COLO829 (cell line): ENCODE data around the gene DPH5.

Experiments
- DNase-seq: peaks from one replicate; pipeline ENCODE4 v3.0.0; 2012; ENCODE audit warnings: low spot score

DPH5 gene

DNA sequence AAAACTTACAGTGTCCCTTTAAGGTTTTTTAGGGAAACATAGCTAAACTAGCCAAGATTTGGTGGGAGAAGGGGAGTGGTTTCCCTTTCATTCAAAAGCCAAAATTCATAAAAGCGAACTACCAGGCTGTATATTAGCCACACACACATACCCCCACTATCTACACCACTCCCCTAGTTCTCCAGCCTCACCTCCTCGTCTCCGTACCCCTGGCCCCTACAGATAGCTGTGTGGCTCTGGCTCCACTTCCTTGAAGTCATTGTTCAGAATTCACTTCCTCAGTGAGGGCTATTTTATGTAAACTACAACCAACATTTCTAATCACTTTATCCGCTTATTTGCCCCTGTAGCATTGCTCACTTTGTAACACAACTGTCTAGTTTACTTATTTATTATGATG, 5.3 kb upstream of the DPH5 start:
- no peak for DNase-seq

- no peak for DNase-seq
These were observed 3.6 kb upstream of the DPH5 start for GRCh38 chr1:101029184-101029583.

DNA sequence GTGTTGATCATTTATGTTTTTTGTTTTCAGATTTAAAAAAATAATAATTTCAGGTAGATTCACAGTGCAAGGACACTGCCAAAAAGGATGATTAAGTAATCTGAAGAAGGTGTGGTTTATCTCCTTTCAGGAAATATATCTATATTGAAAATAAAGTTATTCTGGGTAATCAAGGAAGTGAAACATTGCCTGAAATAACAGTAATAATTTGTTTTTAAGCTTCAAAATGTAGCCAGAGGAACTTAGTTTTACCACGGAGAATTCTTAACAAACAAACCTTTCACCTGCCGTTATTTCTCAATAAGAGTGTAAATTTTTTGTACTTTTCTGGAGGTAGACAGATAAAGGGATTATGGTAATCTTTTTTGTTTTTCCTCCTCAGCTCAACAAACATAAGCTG, 2.9 kb upstream of the DPH5 start:
- no peak for DNase-seq

GRCh38 chr1:101027194-101027772, 1.7 kb upstream of the DPH5 start:
- DNase-seq: no peak

- DNase-seq: no peak
These were observed 825 bp upstream of the DPH5 start for GRCh38 chr1:101026430-101026788.

DNA sequence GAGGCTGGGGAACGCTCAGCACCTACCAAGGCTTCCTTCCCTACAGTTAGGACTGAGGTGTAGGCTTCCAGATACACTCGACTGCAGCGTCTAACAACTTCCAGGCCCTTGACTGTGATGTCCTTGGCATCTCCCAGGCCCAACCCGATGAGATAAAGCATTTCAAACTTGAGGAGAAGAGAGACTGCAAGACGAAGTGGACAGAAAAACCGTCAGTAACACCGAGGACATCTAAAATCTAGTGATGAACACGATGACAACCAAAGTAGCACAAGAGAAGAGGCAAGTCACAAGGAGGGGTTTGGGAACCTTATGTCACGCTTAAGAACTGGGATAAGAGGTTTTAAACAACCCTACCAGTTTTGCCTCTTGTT, 314 bp downstream of the DPH5 start:
- DNase-seq: no peak

- no peak for DNase-seq
These were observed 3.3 kb downstream of the DPH5 start for GRCh38 chr1:101022294-101022693.

DNA sequence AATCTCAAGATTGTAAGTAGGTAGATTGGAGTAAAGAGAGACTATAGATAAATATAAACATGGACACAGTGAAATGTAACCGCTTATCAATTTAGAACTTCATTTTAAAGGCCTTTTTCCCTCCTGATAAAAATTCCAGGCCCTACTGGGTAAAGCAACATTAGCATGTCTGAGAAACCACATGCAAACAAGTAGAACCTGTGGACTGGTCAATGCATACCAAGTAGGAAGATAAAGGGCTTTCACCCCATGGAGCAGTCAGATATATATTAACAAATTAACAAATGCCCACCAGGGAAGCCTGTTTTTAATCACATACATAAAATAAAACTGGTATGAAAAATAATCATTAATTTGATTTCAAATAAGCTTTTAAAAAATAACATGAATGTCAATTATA, 8.1 kb downstream of the DPH5 start:
- DNase-seq: no peak

DNA sequence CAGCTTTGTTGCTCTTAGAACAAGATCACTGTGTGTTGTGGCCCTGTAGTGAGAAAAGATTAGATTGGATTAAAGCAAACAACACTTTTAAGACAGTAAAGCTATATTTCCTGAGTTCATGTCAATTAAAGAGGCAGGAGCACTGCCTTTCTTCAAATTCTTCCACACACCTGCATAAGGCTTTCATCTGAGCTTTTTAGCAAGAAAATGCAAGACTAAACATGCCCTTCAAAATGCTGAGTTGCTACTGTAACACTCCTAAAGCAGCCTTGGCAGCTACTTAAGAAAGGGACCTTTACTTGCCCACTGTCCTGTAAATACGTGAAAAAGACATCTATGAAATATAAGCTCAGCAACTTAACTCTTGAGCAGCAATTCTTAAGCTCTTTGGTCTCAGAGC, 11.8 kb downstream of the DPH5 start:
- no peak for DNase-seq

DNA sequence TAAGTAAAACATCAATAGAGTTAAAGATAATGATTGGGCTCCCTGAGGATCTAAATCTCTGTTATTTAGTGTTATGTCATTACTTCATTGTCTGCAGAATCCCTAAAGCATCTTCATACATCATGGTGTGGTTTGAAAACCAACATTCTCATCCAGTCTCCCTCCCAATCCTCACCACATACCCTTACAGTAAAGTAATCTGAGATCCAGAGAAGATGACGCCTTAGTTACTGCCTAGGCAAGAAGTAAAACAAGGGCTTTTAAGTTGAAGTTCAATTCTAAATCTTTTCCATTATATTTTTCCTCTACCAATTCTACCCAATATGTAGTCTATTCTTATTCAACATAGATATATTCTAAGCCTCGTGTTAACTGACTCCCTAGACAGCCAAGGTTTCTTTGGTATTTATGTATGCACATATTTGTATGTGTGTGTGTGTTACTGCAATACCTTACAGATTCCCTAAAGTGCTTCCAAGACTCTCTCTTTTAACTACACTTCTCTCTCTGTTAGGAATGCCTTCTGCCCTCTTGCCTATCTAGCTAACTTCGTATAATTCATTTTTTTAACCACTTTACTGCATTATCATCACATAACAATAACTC, 17.3 kb downstream of the DPH5 start:
- DNase-seq: no peak

DNA sequence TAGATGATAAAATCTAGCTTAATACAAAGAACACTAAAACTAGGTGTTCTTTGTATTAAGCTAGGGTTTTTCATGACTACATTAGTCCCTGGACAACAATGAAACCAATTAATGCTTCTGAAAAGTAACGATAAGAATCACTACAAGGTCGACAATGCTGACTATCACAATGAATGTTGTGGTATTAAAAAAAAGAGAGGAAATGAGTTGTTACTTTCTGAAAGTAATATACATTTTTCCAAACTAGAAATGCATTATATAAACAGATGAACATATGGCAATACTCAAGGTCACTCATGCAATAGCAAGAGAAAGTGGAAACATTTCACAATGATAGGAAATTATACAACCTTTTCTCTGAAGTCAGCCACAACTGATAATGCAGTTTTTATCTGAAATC, 19.0 kb downstream of the DPH5 start:
- no peak for DNase-seq

- DNase-seq: no peak
These were observed 19.7 kb downstream of the DPH5 start for GRCh38 chr1:101005871-101006270.

DNA sequence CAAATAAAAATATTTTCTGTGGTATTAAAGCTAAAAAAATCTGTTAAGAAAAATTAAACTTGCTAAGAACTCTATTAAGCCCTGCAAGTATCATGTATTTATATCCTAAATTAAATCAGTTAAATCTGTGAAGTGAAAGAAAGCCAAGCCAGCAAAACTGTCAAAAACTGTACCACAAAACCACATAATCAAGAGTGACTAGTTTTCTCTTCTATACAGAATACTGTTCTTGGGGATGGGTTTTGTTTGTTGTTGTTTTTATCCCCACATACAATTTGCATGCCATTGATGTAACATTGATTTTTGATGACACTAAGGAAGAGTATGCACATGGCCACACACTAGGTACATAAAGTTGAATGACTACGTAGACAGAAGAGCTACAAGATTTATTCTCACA, 20.4 kb downstream of the DPH5 start:
- no peak for DNase-seq

DNA sequence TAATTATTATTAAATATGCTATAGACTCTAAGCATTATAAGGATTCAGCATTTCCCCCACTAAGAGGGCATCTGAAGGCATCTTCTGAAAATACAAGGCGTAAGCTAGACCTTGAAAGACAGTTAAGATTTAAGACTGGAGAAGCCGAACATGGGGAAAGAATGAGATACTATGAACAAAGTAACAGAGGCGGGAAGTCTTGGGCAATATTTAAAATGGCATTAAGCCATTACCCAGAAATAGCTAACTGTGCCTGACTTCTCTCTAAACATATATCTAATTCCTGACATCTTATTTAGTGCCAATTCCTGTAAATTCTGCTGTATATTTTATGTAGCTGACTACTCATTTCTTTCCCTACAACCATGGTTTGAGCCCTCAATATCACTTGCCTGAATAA, 20.9 kb downstream of the DPH5 start:
- DNase-seq: no peak

DNA sequence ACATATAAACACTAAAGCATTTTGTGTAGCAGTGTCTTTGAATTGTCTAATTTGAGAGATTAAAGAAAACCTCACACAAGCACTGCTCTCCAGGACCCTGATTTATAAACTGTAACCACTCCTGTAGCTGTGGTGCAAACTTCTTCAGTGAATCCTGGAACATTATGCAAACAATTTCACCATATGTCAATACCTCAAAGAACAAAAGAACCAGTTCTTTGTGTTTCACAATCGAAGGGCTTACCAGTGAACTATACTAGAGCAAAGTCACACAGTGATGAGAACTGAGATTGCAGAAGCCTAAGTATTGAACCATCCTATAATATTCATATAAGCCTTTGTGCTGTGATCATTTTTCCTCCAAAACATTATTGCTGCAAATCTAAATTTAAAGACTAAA, 21.5 kb downstream of the DPH5 start:
- no peak for DNase-seq

DNA sequence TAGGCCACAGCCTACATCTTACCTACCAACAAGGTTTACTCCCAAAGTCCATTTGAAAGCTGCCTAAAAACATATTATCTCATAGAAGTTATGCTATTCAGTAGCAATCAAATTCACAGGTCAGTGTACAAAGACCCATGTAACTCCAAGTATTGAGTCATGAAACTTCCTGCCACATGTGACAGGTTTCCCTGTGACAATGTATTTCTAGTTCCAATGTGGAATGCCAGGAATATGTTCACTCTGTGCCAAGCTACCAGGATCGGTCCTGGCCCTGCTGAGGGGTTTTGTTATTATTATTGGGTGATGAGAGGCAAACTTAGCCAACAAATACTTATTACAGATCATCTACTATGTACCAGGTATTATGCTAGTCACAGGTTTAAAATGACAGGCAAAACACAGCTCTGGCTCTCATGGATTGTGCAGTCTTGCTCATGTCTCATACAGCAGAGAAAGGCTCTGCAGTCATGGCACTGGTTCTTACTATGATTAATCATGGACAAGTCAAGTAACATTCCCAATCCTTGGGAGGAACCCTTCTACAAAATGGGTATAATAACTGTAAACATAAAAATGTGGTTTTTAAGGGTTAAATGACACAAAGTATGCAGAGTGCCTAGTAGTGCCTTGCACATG, 22.5 kb downstream of the DPH5 start:
- no peak for DNase-seq

DNA sequence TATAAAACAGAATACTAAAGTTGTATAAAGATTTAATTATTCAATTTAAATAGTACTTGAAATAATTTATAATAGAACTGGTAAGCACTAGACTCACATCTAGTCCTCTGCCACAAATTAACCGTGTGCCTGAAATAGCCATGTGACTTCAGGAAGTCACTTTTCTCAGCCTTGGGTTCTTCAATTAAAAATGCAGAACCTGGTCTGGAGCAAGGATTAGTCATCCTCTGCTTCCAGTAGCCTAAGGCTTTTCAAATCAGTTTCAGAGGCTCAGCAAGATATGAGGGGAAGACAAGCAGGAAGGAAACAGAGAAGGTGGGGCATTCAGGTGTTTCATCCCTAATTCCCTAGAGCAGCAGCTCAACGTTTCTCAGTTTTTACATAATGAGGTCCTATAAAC, 23.0 kb downstream of the DPH5 start:
- DNase-seq: peak; percentile 35

DNA sequence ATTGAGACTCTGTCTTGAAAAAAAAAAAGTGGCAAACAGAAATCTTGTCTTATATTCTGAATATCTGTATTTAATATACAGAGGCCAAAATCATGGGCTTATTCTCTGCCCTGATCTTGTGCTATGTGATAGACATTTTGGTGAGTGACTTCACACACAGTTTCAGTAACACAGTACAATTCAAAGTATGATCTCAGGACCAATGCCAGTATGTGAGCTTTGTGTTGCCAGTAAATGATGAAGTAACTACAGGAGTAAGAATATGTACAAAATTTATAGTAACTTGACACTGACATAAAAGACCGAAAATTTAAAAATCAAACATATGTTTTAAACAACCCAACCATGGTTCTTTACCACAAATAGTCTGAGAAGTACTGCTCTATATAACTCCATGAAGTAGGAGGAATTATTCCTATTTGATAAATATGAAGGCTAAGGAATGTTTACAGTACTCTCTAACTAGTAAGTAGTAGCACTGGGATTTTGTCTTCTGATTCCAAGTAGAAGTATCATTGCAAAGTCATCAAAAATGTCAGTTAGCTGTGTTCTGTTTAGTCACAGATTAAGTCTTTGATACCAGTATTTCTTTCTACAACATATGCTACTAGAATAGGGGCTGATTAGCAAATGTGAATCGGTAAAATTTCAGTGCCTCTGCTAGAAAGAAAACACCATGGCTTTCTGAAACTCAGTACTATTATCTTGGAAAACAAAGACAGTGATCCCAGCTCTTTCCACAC, 25.3 kb downstream of the DPH5 start:
- DNase-seq: no peak

DNA sequence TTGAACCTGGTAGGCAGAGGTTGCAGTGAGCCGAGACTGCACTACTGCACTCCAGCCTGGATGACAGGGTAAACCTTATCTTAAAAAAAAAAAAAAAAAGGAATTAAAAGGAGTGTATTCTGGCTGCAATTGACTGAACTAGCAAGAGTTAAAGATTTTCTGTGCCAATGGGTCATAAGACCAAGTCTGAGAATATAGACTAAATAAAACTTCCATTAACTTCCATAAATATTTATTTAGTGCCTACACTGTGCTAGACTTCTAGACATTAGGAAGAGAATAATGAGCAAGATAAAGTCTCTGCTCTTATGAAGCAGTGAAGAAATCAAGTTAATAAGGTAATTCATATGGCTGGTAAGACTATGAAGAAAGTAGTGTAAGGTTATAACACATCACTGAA, 27.2 kb downstream of the DPH5 start:
- DNase-seq: no peak

DNA sequence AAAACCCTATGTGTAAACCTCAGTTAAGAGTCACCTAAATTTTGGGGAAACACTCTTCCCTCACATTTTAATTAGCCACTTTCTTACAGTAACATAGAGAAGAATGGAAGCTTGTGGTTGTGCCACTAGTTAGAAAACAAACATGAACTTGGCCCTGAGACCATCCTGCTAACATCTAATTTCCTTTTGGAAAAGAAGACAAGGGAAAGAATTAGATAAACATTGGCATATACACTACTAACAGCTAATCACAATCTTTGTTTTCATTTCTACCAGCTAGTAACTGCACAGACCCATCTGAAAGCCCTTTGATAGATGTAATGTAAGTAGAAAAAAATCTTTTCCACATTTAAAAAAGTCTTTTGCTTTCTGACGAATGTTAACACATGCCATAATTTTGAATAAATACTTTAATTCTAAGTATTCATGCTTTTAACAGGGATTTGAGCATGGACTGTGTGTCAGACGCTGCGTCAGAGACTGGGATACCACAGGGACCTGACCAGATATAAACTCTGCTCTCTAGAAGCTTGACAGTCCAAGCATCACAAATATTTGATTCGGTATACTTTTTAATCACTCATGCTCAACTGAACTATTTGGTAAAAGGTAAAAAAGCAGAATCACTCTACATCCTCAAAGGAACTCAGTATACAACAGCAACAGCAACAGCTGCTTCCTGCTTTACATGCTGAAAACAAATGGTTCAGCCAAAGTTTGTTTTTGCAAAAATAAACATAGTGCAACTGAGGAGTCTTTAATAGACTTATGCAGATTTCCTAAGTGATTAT, 30.2 kb downstream of the DPH5 start:
- DNase-seq: no peak

DNA sequence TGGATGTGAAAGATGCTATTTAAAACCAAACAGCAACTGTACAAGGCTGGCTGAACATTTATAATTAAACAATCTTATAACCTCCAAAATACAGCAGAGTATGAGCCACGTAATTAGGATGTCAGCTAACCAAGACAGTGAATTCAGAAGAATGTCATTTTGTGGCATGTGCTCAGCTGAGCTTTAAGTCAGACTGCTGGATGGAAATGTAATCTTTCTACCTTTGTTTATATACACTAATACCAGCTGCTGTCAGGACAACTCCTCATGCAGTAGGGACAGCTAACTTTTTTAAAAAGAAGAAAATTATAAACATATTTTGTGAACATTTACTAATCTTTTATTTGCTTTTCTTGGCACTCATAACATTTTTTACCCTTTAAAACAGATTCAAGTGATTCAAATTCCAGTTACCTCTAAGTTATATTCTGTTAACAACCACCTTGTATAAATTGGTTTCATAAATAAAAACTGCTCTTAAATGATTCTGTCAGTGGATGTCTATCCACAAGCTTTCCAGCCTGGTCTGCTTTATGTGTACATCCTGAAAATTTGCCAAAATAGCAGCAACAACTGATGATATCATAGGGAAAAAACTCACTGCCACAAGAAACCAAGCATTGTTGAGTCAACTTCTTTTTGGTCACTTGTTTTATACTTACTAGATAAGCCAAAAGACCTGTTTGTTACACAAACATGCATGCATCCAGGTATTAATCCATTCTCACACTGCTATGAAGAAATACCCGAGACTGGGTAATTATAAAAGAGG, 36.1 kb downstream of the DPH5 start:
- DNase-seq: no peak

DNA sequence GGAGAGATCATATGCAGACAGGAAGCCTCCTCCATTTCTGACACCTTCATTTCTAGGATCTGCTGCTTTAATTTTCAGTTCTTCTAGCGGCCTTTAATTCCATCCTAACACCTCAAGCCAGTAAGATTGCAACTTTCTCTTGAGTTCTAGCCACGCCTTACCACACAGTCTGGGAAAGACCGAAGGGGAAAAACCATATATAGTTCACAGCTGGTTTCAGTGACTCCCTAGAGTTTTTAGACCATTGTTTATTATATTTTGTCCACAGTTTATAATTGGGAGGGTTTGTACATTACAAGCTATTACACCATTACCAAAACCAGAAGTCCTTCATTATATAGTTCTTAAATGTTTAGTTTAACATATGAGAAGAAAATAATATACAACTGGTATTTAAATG, 37.5 kb downstream of the DPH5 start:
- no peak for DNase-seq
